SK-N-SH (cell line): ENCODE measurements around the gene CD83. TPM values are rescaled to one million over a fixed set of nuclear protein-coding genes. Genes with fewer than 3 reads are reported as not detected.

Source experiments
- CTCF ChIA-PET: fragments of 300-600, 350-600 bp; formaldehyde crosslinking; extraction: SDS; loops from one replicate; lab custom pipeline; 2021; lab: Yijun Ruan, JAX
- POLR2A ChIA-PET: fragments of 350-600 bp; sonication (Branson Sonifier 250); formaldehyde crosslinking; extraction: SDS; loops from one replicate; lab custom pipeline; 2020; ENCODE audit warnings: antibody characterized with exemption, inconsistent platforms; lab: Yijun Ruan, JAX
- DNase-seq: peaks from one replicate; pipeline ENCODE4 v3.0.0; 2012
- H2AFZ ChIP-seq: fragments of 200-600 bp; sonication (generic); 2 replicates; pipeline ENCODE4 v1.8.1; 2016; ENCODE audit warnings: antibody characterized with exemption, mild to moderate bottlenecking, low read depth
- H3F3A ChIP-seq: fragments of 200-600 bp; sonication (generic); replicated peaks from 2 replicates; pipeline ENCODE3; 2016; ENCODE audit warnings: antibody characterized with exemption, mild to moderate bottlenecking; ENCODE audit not compliant: insufficient read depth
- H3K27ac ChIP-seq, 2 experiments: fragments of 200-500 bp in 1 of 2; fragments of 200-600 bp in 1 of 2; sonication (Bioruptor generic) in 1 of 2; sonication (generic), shearing (Covaris generic) in 1 of 2; 2 replicates each; pipeline versions ENCODE4 v1.5.1 to v1.6.1; 2014 to 2016; ENCODE audit warnings: low read depth in 2 of 2, inconsistent platforms in 1 of 2, low read length in 1 of 2, mild to moderate bottlenecking in 1 of 2, mixed read lengths in 1 of 2
- H3K27me3 ChIP-seq: fragments of 200-600 bp; sonication (generic), shearing (Covaris generic); 2 replicates; pipeline ENCODE4 v1.6.1; 2016; ENCODE audit warnings: mixed run types; ENCODE audit not compliant: insufficient read depth
- H3K36me3 ChIP-seq, 2 experiments: fragments of 200-500 bp in 1 of 2; fragments of 200-600 bp in 1 of 2; sonication (Bioruptor generic) in 1 of 2; sonication (generic) in 1 of 2; replicated peaks in 1 of 2; 2 replicates each; pipeline versions ENCODE3 to v1.5.1; 2014 to 2016; ENCODE audit warnings: low read length in 1 of 2, mild to moderate bottlenecking in 1 of 2; ENCODE audit not compliant: insufficient read depth in 2 of 2, control insufficient read depth in 1 of 2
- H3K4me1 ChIP-seq, 2 experiments: fragments of 200-500 bp in 1 of 2; fragments of 200-600 bp in 1 of 2; sonication (Bioruptor generic) in 1 of 2; sonication (generic), shearing (Covaris generic) in 1 of 2; 2 replicates each; pipeline versions ENCODE4 v1.5.1 to v1.6.1; 2014 to 2016; ENCODE audit warnings: low read depth in 1 of 2, low read length in 1 of 2, mixed run types in 1 of 2; ENCODE audit not compliant: insufficient read depth in 2 of 2, control insufficient read depth in 1 of 2
- H3K4me2 ChIP-seq: fragments of 200-600 bp; sonication (generic), shearing (Covaris generic); 2 replicates; pipeline ENCODE4 v1.6.1; 2017; ENCODE audit warnings: mixed run types
- H3K4me3 ChIP-seq, 2 experiments: fragments of 200-500 bp in 1 of 2; fragments of 200-600 bp in 1 of 2; sonication (Bioruptor generic) in 1 of 2; sonication (generic), shearing (Covaris generic) in 1 of 2; 2 replicates each; pipeline versions ENCODE4 v1.5.1 to v1.8.1; 2014 to 2016; ENCODE audit warnings: low read depth in 2 of 2, inconsistent platforms in 1 of 2, low read length in 1 of 2, mild to moderate bottlenecking in 1 of 2, mixed read lengths in 1 of 2, moderate library complexity in 1 of 2
- H3K79me2 ChIP-seq: fragments of 200-600 bp; sonication (generic); 2 replicates; pipeline ENCODE4 v1.8.1; 2017; ENCODE audit warnings: mild to moderate bottlenecking; ENCODE audit not compliant: insufficient read depth
- H3K9ac ChIP-seq: fragments of 200-600 bp; sonication (generic); 2 replicates; pipeline ENCODE4 v1.6.1; 2017; ENCODE audit warnings: mixed run types
- H3K9me2 ChIP-seq: fragments of 200-600 bp; sonication (generic); 2 replicates; pipeline ENCODE4 v1.6.1; 2017; ENCODE audit warnings: mixed run types
- H3K9me3 ChIP-seq: fragments of 200-600 bp; sonication (generic); 2 replicates; pipeline ENCODE4 v1.6.1; 2017; ENCODE audit warnings: mixed run types, mild to moderate bottlenecking, moderate library complexity
- H4K20me1 ChIP-seq: fragments of 200-600 bp; sonication (generic); 2 replicates; pipeline ENCODE4 v1.6.1; 2017; ENCODE audit warnings: mild to moderate bottlenecking, mixed run types; ENCODE audit not compliant: insufficient read depth
- CTCF ChIP-seq: fragments of 200-600 bp; sonication (generic); IDR thresholded peaks from 2 replicates; pipeline ENCODE4 v1.6.1; 2017; ENCODE audit warnings: antibody characterized with exemption, mild to moderate bottlenecking, moderate library complexity
- FOSL2 ChIP-seq: IDR thresholded peaks from 2 replicates; pipeline ENCODE4 v1.4.0; 2012; ENCODE audit warnings: low read depth, mild to moderate bottlenecking, moderate library complexity, borderline replicate concordance
- FOXJ3 ChIP-seq: sonication (generic); formaldehyde crosslinking; IDR thresholded peaks from 2 replicates; pipeline ENCODE4 v1.5.1; 2020; ENCODE audit warnings: mild to moderate bottlenecking, missing genetic modification reagents
- GATA2 ChIP-seq: sonication (generic); formaldehyde crosslinking; IDR thresholded peaks from 2 replicates; pipeline ENCODE4 v1.5.0; 2020; ENCODE audit warnings: mild to moderate bottlenecking, missing genetic modification reagents
- JUND ChIP-seq: IDR thresholded peaks from 2 replicates; pipeline ENCODE4 v1.4.0; 2012
- MAX ChIP-seq: IDR thresholded peaks from 2 replicates; pipeline ENCODE4 v1.4.0; 2012; ENCODE audit warnings: low read depth
- NFIC ChIP-seq: IDR thresholded peaks from 2 replicates; pipeline ENCODE4 v1.4.0; 2012; ENCODE audit warnings: borderline replicate concordance
- NRF1 ChIP-seq: IDR thresholded peaks from 2 replicates; pipeline ENCODE4 v1.6.1; 2012; ENCODE audit warnings: low read depth, mild to moderate bottlenecking, low read length
- POLR2AphosphoS5 ChIP-seq: IDR thresholded peaks from 2 replicates; pipeline ENCODE4 v1.6.1; 2012; ENCODE audit warnings: low read depth, low read length
- RAD21 ChIP-seq: IDR thresholded peaks from 2 replicates; pipeline ENCODE4 v1.6.1; 2012; ENCODE audit warnings: mild to moderate bottlenecking, low read length
- REST ChIP-seq: IDR thresholded peaks from 2 replicates; pipeline ENCODE4 v1.6.1; 2012; ENCODE audit warnings: mild to moderate bottlenecking, low read depth, low read length, moderate library complexity
- RXRA ChIP-seq: IDR thresholded peaks from 2 replicates; pipeline ENCODE4 v1.4.0; 2012; ENCODE audit warnings: low read depth, mild to moderate bottlenecking, borderline replicate concordance
- TAF1 ChIP-seq: IDR thresholded peaks from 2 replicates; pipeline ENCODE4 v1.6.1; 2012; ENCODE audit warnings: low read depth, mild to moderate bottlenecking, low read length, moderate library complexity, borderline replicate concordance
- USF1 ChIP-seq: IDR thresholded peaks from 2 replicates; pipeline ENCODE4 v1.4.0; 2012; ENCODE audit warnings: low read depth, borderline replicate concordance
- ZBTB33 ChIP-seq: IDR thresholded peaks from 2 replicates; pipeline ENCODE4 v1.4.0; 2012; ENCODE audit warnings: low read depth, borderline replicate concordance
- WGBS: methylation state at CpG from one replicate; pipeline ENCODE4 v1.1.6; 2017; ENCODE audit warnings: low lambda C conversion rate; 5-methylcytosine and 5-hydroxymethylcytosine counted together
- polyA plus RNA-seq, 3 experiments: library from polyadenylated mRNA; depleted of rRNA; stranded (reverse); fragments of >200 nt; gene quantifications; 2 replicates each; pipeline ENCODE4 v1.2.3, GENCODE V29; 2012

Gene CD83
- polyA plus RNA-seq, 1 of the 3 experiments (the other 2 are of a cell fraction): 2.0 TPM

GRCh38 chr6:14107000-14107399 lies 10.6 kb upstream of the CD83 start:
- H3K4me2 ChIP-seq: no peak overlapping the region
- H2AFZ ChIP-seq: no peak overlapping the region
- no peaks in the 10 kb centered on the region for H3K9me2 ChIP-seq
- no peaks in the 10 kb centered on the region for H3K4me1 ChIP-seq
- ChIA-PET POLR2A (no interaction called here), CTCF (interaction anchor here (1.0 kb wide), 2 partner anchors 14 to 66 kb away, joined by 3 read pairs; no protein-coding TSS in a partner anchor)
- no peak for DNase-seq
- H3F3A ChIP-seq: no peaks in the 10 kb centered on the region
- H3K4me3 ChIP-seq: no peak overlapping the region
- no peaks in the 10 kb centered on the region for H4K20me1 ChIP-seq
- no peaks in the 10 kb centered on the region for H3K79me2 ChIP-seq
- no peak overlapping the region for H3K27ac ChIP-seq
- H3K27me3 ChIP-seq: no peaks in the 10 kb centered on the region; the same call in 1 of the 2 replicates
- H3K9ac ChIP-seq: no peak overlapping the region
- H3K9me3 ChIP-seq: no peaks in the 10 kb centered on the region
- no peaks in the 10 kb centered on the region for H3K36me3 ChIP-seq
- TF ChIP-seq USF1: no peak
- TF ChIP-seq FOXJ3 (CRISPR knock-in tag): no peak
- TF ChIP-seq POLR2AphosphoS5: no peak
- TF ChIP-seq GATA2 (CRISPR knock-in tag): no peak
- TF ChIP-seq ZBTB33: no peak
- TF ChIP-seq TAF1: no peak

- Histone ChIP-seq H2AFZ (no peak overlapping the region), H4K20me1 (no peaks in the 10 kb centered on the region), H3K79me2 (no peaks in the 10 kb centered on the region), H3K27ac (no peak overlapping the region), H3K9ac (no peak overlapping the region), H3K9me3 (no peaks in the 10 kb centered on the region), H3K36me3 (no peaks in the 10 kb centered on the region), H3K9me2 (no peaks in the 10 kb centered on the region), H3F3A (no peaks in the 10 kb centered on the region), H3K4me3 (no peak overlapping the region), H3K4me2 (no peak overlapping the region), H3K27me3 (no peaks in the 10 kb centered on the region; the same call in 1 of the 2 replicates), H3K4me1 (no peaks in the 10 kb centered on the region)
- ChIA-PET POLR2A (no interaction called here), CTCF (interaction anchor here (0.6 kb wide), 1 partner anchor 173 kb away, joined by 3 read pairs; no protein-coding TSS in a partner anchor)
- 57% methylated on average over 5 of the region's 5 CpGs for WGBS
- DNase-seq: no peak
- TF ChIP-seq FOSL2: no peak
- no peak for TF ChIP-seq REST
- TF ChIP-seq GATA2 (CRISPR knock-in tag): no peak
- no peak for TF ChIP-seq NFIC
- no peak for TF ChIP-seq USF1
- TF ChIP-seq CTCF: no peak
- no peak for TF ChIP-seq RAD21
- TF ChIP-seq RXRA: no peak
- no peak for TF ChIP-seq MAX
- no peak for TF ChIP-seq JUND
- TF ChIP-seq NRF1: no peak
These were observed 9.7 kb upstream of the CD83 start for GRCh38 chr6:14107711-14108494.
